SK-N-SH (cell line): Measurements from ENCODE around the gene STARD13.
"Not testable (repeated sequence)": the region's sequence is repeated elsewhere in the genome, so short reads cannot be mapped to it uniquely, and the experiment has no call there.

Source experiments
- CTCF ChIP-seq: fragments of 200-600 bp; sonication (generic); IDR thresholded peaks from 2 replicates; pipeline ENCODE4 v1.6.1; 2017; ENCODE audit warnings: antibody characterized with exemption, mild to moderate bottlenecking, moderate library complexity
- RAD21 ChIP-seq: IDR thresholded peaks from 2 replicates; pipeline ENCODE4 v1.6.1; 2012; ENCODE audit warnings: mild to moderate bottlenecking, low read length
- REST ChIP-seq: IDR thresholded peaks from 2 replicates; pipeline ENCODE4 v1.6.1; 2012; ENCODE audit warnings: mild to moderate bottlenecking, low read depth, low read length, moderate library complexity
- YY1 ChIP-seq: IDR thresholded peaks from 2 replicates; pipeline ENCODE4 v1.4.0; 2012; ENCODE audit warnings: low read depth, mild to moderate bottlenecking

- not testable (repeated sequence) for TF ChIP-seq RAD21, YY1, CTCF, REST
Observed at GRCh38 chr13:33162725-33163124, 122.8 kb downstream of the STARD13 start.
